H9 (cell line): ENCODE data around the gene POC5. TPM values are rescaled to one million over a fixed set of nuclear protein-coding genes. Genes with fewer than 3 reads are reported as not detected.

Source experiments
- DNase-seq: peaks from one replicate; pipeline ENCODE4 v3.0.0-alpha.2; 2017
- H2AFZ ChIP-seq: one replicate; pipeline ENCODE4 v1.6.1; 2013; ENCODE audit warnings: mild to moderate bottlenecking, low read length, control low read depth, moderate library complexity
- H2AK5ac ChIP-seq: 2 replicates; pipeline ENCODE4 v1.6.1; 2013; ENCODE audit warnings: low read length, control low read depth, mixed read lengths; ENCODE audit not compliant: insufficient read length
- H2BK120ac ChIP-seq: one replicate; pipeline ENCODE4 v1.6.1; 2013; ENCODE audit warnings: low read depth, mild to moderate bottlenecking, low read length, control low read depth, inconsistent platforms; ENCODE audit not compliant: poor library complexity, severe bottlenecking
- H2BK12ac ChIP-seq: 2 replicates; pipeline ENCODE4 v1.6.1; 2013; ENCODE audit warnings: low read length, control low read depth, mixed read lengths, low read depth; ENCODE audit not compliant: insufficient read length
- H2BK15ac ChIP-seq: 2 replicates; pipeline ENCODE4 v1.6.1; 2013; ENCODE audit warnings: low read depth, low read length, control low read depth
- H2BK20ac ChIP-seq: one replicate; pipeline ENCODE4 v1.6.1; 2013; ENCODE audit warnings: low read depth, mild to moderate bottlenecking, low read length, control low read depth, inconsistent platforms; ENCODE audit not compliant: poor library complexity, severe bottlenecking
- H2BK5ac ChIP-seq: 2 replicates; pipeline ENCODE4 v1.6.1; 2013; ENCODE audit warnings: low read length, control low read depth, mixed read lengths; ENCODE audit not compliant: insufficient read length
- H3K14ac ChIP-seq: 2 replicates; pipeline ENCODE4 v1.6.1; 2013; ENCODE audit warnings: low read length, control low read depth; ENCODE audit not compliant: insufficient read depth
- H3K18ac ChIP-seq: 2 replicates; pipeline ENCODE4 v1.6.1; 2013; ENCODE audit warnings: low read depth, mild to moderate bottlenecking, mixed read lengths, low read length, control low read depth; ENCODE audit not compliant: insufficient read length
- H3K23ac ChIP-seq: 2 replicates; pipeline ENCODE4 v1.6.1; 2013; ENCODE audit warnings: low read length, control low read depth, mixed read lengths, low read depth; ENCODE audit not compliant: insufficient read length
- H3K23me2 ChIP-seq: 2 replicates; pipeline ENCODE4 v1.6.1; 2013; ENCODE audit warnings: low read depth, mild to moderate bottlenecking, mixed read lengths, low read length, control low read depth; ENCODE audit not compliant: insufficient read length, poor library complexity, severe bottlenecking
- H3K27ac ChIP-seq: 2 replicates; pipeline ENCODE4 v1.5.1; 2013; ENCODE audit warnings: low read length, control low read depth, mixed read lengths, low read depth; ENCODE audit not compliant: insufficient read length
- H3K27me3 ChIP-seq: 2 replicates; pipeline ENCODE4 v1.6.1; 2013; ENCODE audit warnings: low read length, control low read depth, inconsistent platforms; ENCODE audit not compliant: insufficient read depth
- H3K4ac ChIP-seq: 2 replicates; pipeline ENCODE4 v1.6.1; 2013; ENCODE audit warnings: low read depth, mild to moderate bottlenecking, control low read depth, inconsistent platforms, low read length, moderate library complexity
- H3K4me1 ChIP-seq: 2 replicates; pipeline ENCODE4 v1.6.1; 2013; ENCODE audit warnings: low read length, control low read depth, inconsistent platforms; ENCODE audit not compliant: insufficient read depth
- H3K4me2 ChIP-seq: 2 replicates; pipeline ENCODE4 v1.6.1; 2013; ENCODE audit warnings: low read length, control low read depth, mixed read lengths; ENCODE audit not compliant: insufficient read length, insufficient read depth
- H3K56ac ChIP-seq: 2 replicates; pipeline ENCODE4 v1.6.1; 2013; ENCODE audit warnings: low read depth, mild to moderate bottlenecking, mixed read lengths, low read length, control low read depth; ENCODE audit not compliant: insufficient read length
- H3K79me1 ChIP-seq: 2 replicates; pipeline ENCODE4 v1.6.1; 2013; ENCODE audit warnings: low read depth, mild to moderate bottlenecking, moderate library complexity, low read length, control low read depth, inconsistent platforms; ENCODE audit not compliant: insufficient read depth, poor library complexity, severe bottlenecking
- H3K79me2 ChIP-seq: 2 replicates; pipeline ENCODE4 v1.6.1; 2013; ENCODE audit warnings: low read length, control low read depth, inconsistent platforms; ENCODE audit not compliant: insufficient read depth
- H3K9ac ChIP-seq: 2 replicates; pipeline ENCODE4 v1.6.1; 2013; ENCODE audit warnings: low read length, control low read depth, mixed read lengths; ENCODE audit not compliant: insufficient read length; ENCODE audit errors: extremely low read depth
- H3K9me3 ChIP-seq: one replicate; pipeline ENCODE4 v1.6.1; 2013; ENCODE audit warnings: low read depth, low read length, inconsistent platforms; ENCODE audit not compliant: control insufficient read depth
- H3T11ph ChIP-seq: one replicate; pipeline ENCODE4 v1.6.1; 2013; ENCODE audit warnings: mild to moderate bottlenecking, low read length, control low read depth, inconsistent platforms
- H4K20me1 ChIP-seq: one replicate; pipeline ENCODE4 v1.6.1; 2013; ENCODE audit not compliant: control insufficient read depth, insufficient read length, insufficient read depth
- H4K5ac ChIP-seq: 2 replicates; pipeline ENCODE4 v1.6.1; 2013; ENCODE audit warnings: low read depth, mild to moderate bottlenecking, mixed read lengths, low read length, control low read depth; ENCODE audit not compliant: insufficient read length
- H4K8ac ChIP-seq: replicated peaks from 2 replicates; pipeline ENCODE4 v1.6.1; 2013; ENCODE audit warnings: low read length, control low read depth, mixed read lengths, low read depth; ENCODE audit not compliant: insufficient read length
- H4K91ac ChIP-seq: 2 replicates; pipeline ENCODE4 v1.6.1; 2013; ENCODE audit warnings: low read depth, mild to moderate bottlenecking, moderate library complexity, mixed read lengths, low read length, control low read depth; ENCODE audit not compliant: insufficient read length
- H3K27ac Mint-ChIP-seq, 3 experiments: 2 replicates in 2 of 3; 3 replicates in 1 of 3; pipeline ENCODE4 v1.8.0; 2020 to 2021; ENCODE audit warnings: mixed read lengths in 3 of 3, mild to moderate bottlenecking in 1 of 3, moderate library complexity in 1 of 3
- H3K27me3 Mint-ChIP-seq: 2 replicates; pipeline ENCODE4 v1.8.0; 2021; ENCODE audit warnings: low read depth, mild to moderate bottlenecking, moderate library complexity, mixed read lengths
- H3K36me3 Mint-ChIP-seq, 3 experiments: 2 replicates in 2 of 3; 3 replicates in 1 of 3; pipeline ENCODE4 v1.8.0; 2020 to 2021; ENCODE audit warnings: low read depth in 3 of 3, mixed read lengths in 3 of 3; ENCODE audit not compliant: insufficient read depth in 1 of 3
- H3K4me1 Mint-ChIP-seq, 2 experiments: 2 replicates each; pipeline ENCODE4 v1.8.0; 2020; ENCODE audit warnings: mixed read lengths in 2 of 2
- H3K4me3 Mint-ChIP-seq, 2 experiments: 2 replicates in 1 of 2; 3 replicates in 1 of 2; pipeline ENCODE4 v1.8.0; 2020 to 2021; ENCODE audit warnings: mild to moderate bottlenecking in 2 of 2, mixed read lengths in 2 of 2, moderate library complexity in 1 of 2
- H3K9me3 Mint-ChIP-seq, 2 experiments: 2 replicates in 1 of 2; 3 replicates in 1 of 2; pipeline ENCODE4 v1.8.0; 2020; ENCODE audit warnings: mild to moderate bottlenecking in 2 of 2, mixed read lengths in 2 of 2, moderate library complexity in 1 of 2
- WGBS: extraction: QIAGEN DNeasy Blood & Tissue Kit; methylation state at CpG from one replicate; pipeline ENCODE4 v1.1.7; 2013; ENCODE audit warnings: missing lambda C conversion rate, low lambda C conversion rate, mixed read lengths; ENCODE audit not compliant: insufficient read length; ENCODE audit errors: extremely low coverage; 5-methylcytosine and 5-hydroxymethylcytosine counted together
- total RNA-seq: library from RNA; stranded (reverse); gene quantifications from 2 replicates; pipeline ENCODE4 v1.2.1, GENCODE V29; 2021
- TF ChIP-seq, protein P1 (sequence below): fragments of 200-600 bp; sonication (generic); conservative IDR thresholded peaks from 3 replicates; pipeline ENCODE4 v1.8.0; 2021; ENCODE audit warnings: antibody characterized with exemption, mild to moderate bottlenecking

Gene POC5
- total RNA-seq, 1 experiment from 2014 or later = 12.2 TPM

- no peaks in the 10 kb centered on the region for H3K79me2 ChIP-seq
- no peaks in the 10 kb centered on the region for H3K23me2 ChIP-seq
- H2BK120ac ChIP-seq = no peak overlapping the region
- peaks cover 0 to 3% (median 0%) of the 10 kb centered on the region in 3 experiments; a peak in 2 of 7 replicates for H3K36me3 Mint-ChIP-seq
- H3K23ac ChIP-seq = no peak overlapping the region
- H3K9me3 Mint-ChIP-seq = no peaks in the 10 kb centered on the region
- H3K14ac ChIP-seq = no peak overlapping the region
- H3K79me1 ChIP-seq = no peaks in the 10 kb centered on the region
- H3K4me1 ChIP-seq = no peaks in the 10 kb centered on the region
- no peak overlapping the region for H3K56ac ChIP-seq
- H2BK5ac ChIP-seq = no peak overlapping the region
- no peak overlapping the region for H2BK20ac ChIP-seq
- H3K4me2 ChIP-seq = no peak overlapping the region
- no peaks in the 10 kb centered on the region for H3K4me1 Mint-ChIP-seq
- H3K4me3 Mint-ChIP-seq = no peak overlapping the region
- H2AFZ ChIP-seq = no peak overlapping the region
- H4K5ac ChIP-seq = no peak overlapping the region
- H4K91ac ChIP-seq = no peak overlapping the region
- no CpG with 5 or more reads among the region's 3 CpGs for WGBS
- TF ChIP-seq, protein P1, sequence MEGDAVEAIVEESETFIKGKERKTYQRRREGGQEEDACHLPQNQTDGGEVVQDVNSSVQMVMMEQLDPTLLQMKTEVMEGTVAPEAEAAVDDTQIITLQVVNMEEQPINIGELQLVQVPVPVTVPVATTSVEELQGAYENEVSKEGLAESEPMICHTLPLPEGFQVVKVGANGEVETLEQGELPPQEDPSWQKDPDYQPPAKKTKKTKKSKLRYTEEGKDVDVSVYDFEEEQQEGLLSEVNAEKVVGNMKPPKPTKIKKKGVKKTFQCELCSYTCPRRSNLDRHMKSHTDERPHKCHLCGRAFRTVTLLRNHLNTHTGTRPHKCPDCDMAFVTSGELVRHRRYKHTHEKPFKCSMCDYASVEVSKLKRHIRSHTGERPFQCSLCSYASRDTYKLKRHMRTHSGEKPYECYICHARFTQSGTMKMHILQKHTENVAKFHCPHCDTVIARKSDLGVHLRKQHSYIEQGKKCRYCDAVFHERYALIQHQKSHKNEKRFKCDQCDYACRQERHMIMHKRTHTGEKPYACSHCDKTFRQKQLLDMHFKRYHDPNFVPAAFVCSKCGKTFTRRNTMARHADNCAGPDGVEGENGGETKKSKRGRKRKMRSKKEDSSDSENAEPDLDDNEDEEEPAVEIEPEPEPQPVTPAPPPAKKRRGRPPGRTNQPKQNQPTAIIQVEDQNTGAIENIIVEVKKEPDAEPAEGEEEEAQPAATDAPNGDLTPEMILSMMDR = no peak
- H3K18ac ChIP-seq = no peak overlapping the region
- no peaks in the 10 kb centered on the region for H3K9me3 ChIP-seq
- no peak overlapping the region for H3K27ac Mint-ChIP-seq
- H3K27me3 ChIP-seq = no peaks in the 10 kb centered on the region
- H2BK15ac ChIP-seq = no peak overlapping the region
- no peak overlapping the region for H2BK12ac ChIP-seq
- DNase-seq = no peak
- H3K4ac ChIP-seq = no peak overlapping the region
- no peaks in the 10 kb centered on the region for H4K20me1 ChIP-seq
- no peak overlapping the region for H3T11ph ChIP-seq
- no peak overlapping the region for H2AK5ac ChIP-seq
- H4K8ac ChIP-seq = no peak overlapping the region
- no peak overlapping the region for H3K9ac ChIP-seq
- H3K27me3 Mint-ChIP-seq = no peaks in the 10 kb centered on the region
- no peak overlapping the region for H3K27ac ChIP-seq
These were observed 39.1 kb downstream of the POC5 start for GRCh38 chr5:75678155-75678554.
